Panc1 (cell line): ENCODE data around the gene STRC. TPM values are rescaled to one million over a fixed set of nuclear protein-coding genes. Genes with fewer than 3 reads are reported as not detected.
"Not testable (repeated sequence)": the region's sequence is repeated elsewhere in the genome, so short reads cannot be mapped to it uniquely, and the experiment has no call there.

Experiments
- ATAC-seq: fragments of 200-7000 bp; cut with Tn5 transposase; 2 replicates; pipeline ENCODE4 v1.9.1; 2020; ENCODE audit warnings: mild to moderate bottlenecking, moderate library complexity
- BruUV-seq: library from RNA; stranded (reverse); fragments of 400-500 nt; replicated peaks from 2 replicates; lab custom pipeline; 2021; lab: Mats Ljungman, UMichigan
- CTCF ChIA-PET: fragments of 300-600 bp; sonication (Branson Sonifier 250); formaldehyde crosslinking; loops from one replicate; lab custom pipeline; 2022; ENCODE audit warnings: antibody characterized with exemption; lab: Charles Lee
- POLR2A ChIA-PET: fragments of 300-600 bp; sonication (Branson Sonifier 250); formaldehyde crosslinking; loops from one replicate; lab custom pipeline; 2022; ENCODE audit warnings: antibody characterized with exemption; lab: Charles Lee
- DNase-seq: peaks from one replicate; pipeline ENCODE4 v3.0.0-alpha.2; 2010; ENCODE audit warnings: low read depth, low spot score
- H3K27ac ChIP-seq: 2 replicates; pipeline ENCODE4 v1.5.1; 2011; ENCODE audit warnings: mild to moderate bottlenecking, low read length, inconsistent platforms
- H3K27me3 ChIP-seq: fragments of 200-500 bp; sonication (Bioruptor generic); 2 replicates; pipeline ENCODE4 v1.6.0; 2014; ENCODE audit warnings: low read length, inconsistent platforms; ENCODE audit not compliant: control insufficient read depth, insufficient read depth
- H3K36me3 ChIP-seq: fragments of 200-500 bp; sonication (Bioruptor generic); 2 replicates; pipeline ENCODE4 v1.5.1; 2014; ENCODE audit warnings: inconsistent platforms, mild to moderate bottlenecking, low read length, moderate library complexity; ENCODE audit not compliant: control insufficient read depth, insufficient read depth
- H3K4me1 ChIP-seq: 2 replicates; pipeline ENCODE4 v1.5.1; 2011; ENCODE audit warnings: inconsistent platforms, mild to moderate bottlenecking, low read length, moderate library complexity; ENCODE audit not compliant: control insufficient read depth, insufficient read depth
- H3K4me3 ChIP-seq, 2 experiments: 2 replicates each; pipeline ENCODE4 v1.5.1; 2011 to 2012; ENCODE audit warnings: low read depth in 2 of 2, low read length in 2 of 2, mild to moderate bottlenecking in 2 of 2, inconsistent platforms in 1 of 2, moderate library complexity in 1 of 2
- H3K9me3 ChIP-seq: fragments of 200-500 bp; sonication (Bioruptor generic); 2 replicates; pipeline ENCODE4 v1.5.1; 2014; ENCODE audit warnings: low read depth, mild to moderate bottlenecking, inconsistent platforms, low read length, moderate library complexity; ENCODE audit not compliant: control insufficient read depth, insufficient read depth
- in situ Hi-C: cut with HindIII; loops from 2 replicates; pipeline ENCODE4 v1.10.0; 2016; ENCODE audit warnings: low sequenced_read_pairs, low pct_unique_long_range_greater_than_20kb
- intact Hi-C: fragments of 100-400 bp; cut with micrococcal nuclease; formaldehyde crosslinking; loops from one replicate; pipeline ENCODE4 v1.10.0; 2022; ENCODE audit not compliant: unreplicated experiment
- total RNA-seq: library from RNA; stranded (reverse); gene quantifications from one replicate; pipeline ENCODE4 v1.2.1, GENCODE V29; 2021; ENCODE audit not compliant: unreplicated experiment

The STRC gene
- total RNA-seq, 1 experiment from 2014 or later = not detected

DNA sequence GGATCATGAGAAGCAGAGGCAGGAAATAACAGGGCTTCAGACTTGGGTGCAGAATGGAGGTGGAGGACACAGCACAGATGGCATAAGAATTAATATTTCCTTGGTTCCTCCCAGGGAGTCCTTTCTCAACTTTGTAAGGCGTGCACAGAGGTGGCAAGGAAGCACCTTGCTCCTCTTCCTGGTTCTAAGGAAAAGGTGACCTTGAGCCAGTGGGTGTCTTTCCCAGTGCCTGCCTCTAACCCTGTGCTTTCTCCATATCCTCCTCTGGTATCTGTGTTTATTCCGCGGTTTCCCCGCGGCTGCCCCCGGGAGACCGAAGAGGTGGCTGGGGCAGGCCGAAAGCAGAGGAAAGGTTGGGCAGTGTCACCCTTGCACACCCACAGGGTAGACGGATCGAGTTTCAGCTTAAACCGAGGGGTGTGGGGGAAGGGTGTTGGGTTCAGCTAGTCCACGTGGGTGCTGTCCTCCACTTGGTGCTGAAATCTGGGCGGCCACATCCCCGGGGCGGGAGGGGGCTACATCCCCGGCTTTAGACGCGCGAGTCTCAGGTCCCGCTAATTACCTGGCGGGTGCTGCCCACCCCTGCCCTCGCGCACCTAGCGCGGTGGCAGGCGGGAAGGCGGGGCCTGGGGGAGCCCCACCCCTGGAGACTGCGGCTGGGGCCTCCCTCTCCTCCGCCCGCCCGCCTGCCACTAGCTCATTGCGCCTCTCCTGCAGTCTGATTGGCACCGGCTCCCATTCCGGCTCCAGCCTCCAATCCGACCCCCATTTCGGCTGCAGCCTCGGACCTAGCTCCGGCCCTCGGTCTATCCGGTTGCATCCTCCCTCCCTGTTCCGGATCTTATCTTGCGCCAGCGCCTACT is 25.0 kb downstream of the STRC start, which contains the start of gene CKMT1B:
TSS of gene CKMT1B (plus strand) at position 700 of the 863 bp plus-strand sequence. CDS start 192 bp downstream, outside the sequence.
- DNase-seq, CTCF ChIA-PET, H3K27me3 ChIP-seq, intact Hi-C loops, H3K27ac ChIP-seq, BruUV-seq, H3K4me1 ChIP-seq, H3K4me3 ChIP-seq, H3K9me3 ChIP-seq, H3K36me3 ChIP-seq, in situ Hi-C loops, POLR2A ChIA-PET: not testable (repeated sequence)
- peak; percentile 72 for ATAC-seq

DNA sequence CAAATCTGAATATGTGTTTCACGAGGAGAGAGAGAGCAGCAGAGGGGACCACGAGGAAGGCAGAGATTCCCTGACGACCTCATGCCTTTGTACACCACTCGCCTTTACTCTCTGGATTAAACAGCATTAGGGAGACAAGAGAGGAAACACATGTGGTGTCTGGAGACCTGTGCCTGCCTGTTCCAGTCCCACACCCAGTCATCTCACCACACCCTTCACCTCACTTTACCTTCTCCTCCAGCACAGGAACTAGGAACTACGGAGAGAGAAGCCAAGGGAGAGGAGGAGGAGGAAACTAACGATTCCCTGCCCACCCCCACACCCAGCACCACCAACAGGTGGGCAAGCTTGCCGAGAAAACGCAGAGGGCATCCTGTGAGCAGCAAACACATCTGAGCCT is 25.8 kb downstream of the STRC start:
- H3K27me3 ChIP-seq, H3K36me3 ChIP-seq, ATAC-seq, H3K4me3 ChIP-seq, BruUV-seq, H3K4me1 ChIP-seq, DNase-seq, in situ Hi-C loops, intact Hi-C loops, H3K9me3 ChIP-seq, H3K27ac ChIP-seq, CTCF ChIA-PET, POLR2A ChIA-PET: not testable (repeated sequence)

DNA sequence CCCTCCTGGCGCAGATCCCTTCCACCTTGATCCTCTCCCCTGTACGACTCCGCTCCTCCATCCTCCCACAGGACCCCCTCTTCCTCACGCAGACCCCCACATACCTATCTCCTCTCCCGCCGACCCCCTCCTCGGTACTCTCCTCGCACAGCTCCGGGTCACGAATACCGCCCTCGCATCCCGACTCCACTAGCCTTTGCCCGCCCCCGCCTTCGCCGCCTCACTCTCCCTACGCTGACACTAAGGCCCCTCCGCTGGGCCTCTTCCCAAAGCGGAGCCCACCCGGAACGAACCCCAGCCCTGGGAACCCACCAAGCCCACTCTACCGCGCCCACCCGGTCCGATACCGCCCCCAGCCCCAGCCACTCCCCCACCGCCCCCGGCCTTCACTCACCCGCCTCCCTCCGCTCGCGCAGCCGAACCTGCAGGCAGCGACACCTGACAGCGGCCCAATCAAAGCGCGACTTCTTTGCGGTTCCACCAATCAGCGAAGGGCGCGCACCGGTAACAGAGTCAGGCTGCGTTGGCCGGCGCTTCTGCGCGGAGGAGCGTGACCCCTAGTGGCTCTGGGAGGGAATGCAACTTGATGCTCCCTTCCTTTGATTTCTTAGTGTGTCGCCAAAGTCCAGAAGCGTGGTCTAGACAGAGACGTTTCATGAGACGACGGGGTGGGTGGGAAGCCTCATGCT is 28.7 kb downstream of the STRC start, which contains the start of gene PPIP5K1:
TSS of gene PPIP5K1 (minus strand) at position 431 of the 689 bp plus-strand sequence. CDS start 5,704 bp downstream, outside the sequence.
- intact Hi-C loops, H3K9me3 ChIP-seq, in situ Hi-C loops, H3K27ac ChIP-seq, H3K4me3 ChIP-seq, BruUV-seq, CTCF ChIA-PET, DNase-seq, H3K27me3 ChIP-seq, H3K4me1 ChIP-seq, POLR2A ChIA-PET, H3K36me3 ChIP-seq: not testable (repeated sequence)
- ATAC-seq = peak; percentile 99

DNA sequence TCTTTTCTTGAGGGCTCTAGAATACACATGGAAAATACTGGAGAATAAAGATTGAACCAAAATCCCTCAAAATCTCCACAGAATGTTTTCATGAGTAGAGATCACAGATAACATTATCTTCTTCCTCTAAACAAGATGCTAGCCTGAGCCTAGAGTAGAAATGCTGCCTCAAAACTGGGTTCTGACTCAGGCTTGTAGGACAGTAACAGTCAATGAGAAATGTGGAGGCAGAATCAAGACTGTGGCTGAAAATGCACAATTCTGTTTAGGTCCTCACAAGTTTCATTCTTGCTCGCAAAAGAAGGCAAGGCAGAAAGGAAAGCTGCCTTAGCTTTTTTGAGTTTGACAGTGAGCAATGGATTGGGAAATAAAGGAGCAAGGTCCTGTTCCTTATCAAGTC is 44.0 kb downstream of the STRC start:
- not testable (repeated sequence) for H3K27me3 ChIP-seq, ATAC-seq

DNA sequence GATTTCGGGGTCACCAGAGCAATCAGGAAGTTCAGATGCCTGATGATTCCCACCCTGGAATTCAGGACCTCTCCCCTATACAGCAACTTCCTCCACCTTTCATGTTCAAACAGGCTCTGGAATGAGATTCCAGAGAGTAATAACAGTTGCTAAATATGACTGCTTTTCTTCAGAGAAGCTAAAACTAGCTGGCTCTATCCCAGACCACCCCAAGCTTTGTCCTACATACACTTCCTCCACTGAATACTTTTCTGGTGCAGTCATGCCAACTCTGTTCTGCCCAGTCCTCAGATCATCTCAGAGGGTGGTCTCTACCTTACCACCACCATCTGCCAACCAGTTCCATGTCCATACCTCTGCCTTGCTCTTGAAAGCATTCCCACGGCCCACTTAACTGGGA is 52.0 kb downstream of the STRC start:
- in situ Hi-C loops, H3K4me3 ChIP-seq, intact Hi-C loops, H3K27ac ChIP-seq, H3K36me3 ChIP-seq, POLR2A ChIA-PET, CTCF ChIA-PET, BruUV-seq, ATAC-seq, H3K4me1 ChIP-seq, H3K27me3 ChIP-seq, DNase-seq, H3K9me3 ChIP-seq: not testable (repeated sequence)

More for the DNA sequence above, 44.0 kb downstream of the STRC start:
- POLR2A ChIA-PET, DNase-seq, CTCF ChIA-PET, BruUV-seq, in situ Hi-C loops, H3K4me1 ChIP-seq, intact Hi-C loops, H3K4me3 ChIP-seq, H3K27ac ChIP-seq, H3K9me3 ChIP-seq, H3K36me3 ChIP-seq: not testable (repeated sequence)

DNA sequence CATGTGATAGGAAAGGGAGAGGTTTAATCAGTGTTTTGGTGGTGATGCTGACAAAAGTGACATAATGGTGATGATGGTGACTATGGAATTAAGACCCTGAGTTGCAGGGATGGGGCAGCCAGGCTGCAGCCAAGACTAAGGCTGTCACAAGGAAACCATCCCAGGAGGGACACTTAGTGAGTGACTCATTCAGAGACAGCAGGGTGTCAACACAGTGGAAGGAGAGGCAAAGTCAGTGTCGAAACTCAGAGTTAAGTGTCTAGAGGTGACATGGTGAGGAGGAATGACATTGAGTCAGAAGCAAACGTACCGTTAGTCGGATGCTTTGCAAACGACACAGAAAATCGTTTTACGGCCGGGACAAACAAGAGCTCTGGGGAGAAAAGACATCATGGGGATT is 54.8 kb downstream of the STRC start:
- H3K36me3 ChIP-seq, CTCF ChIA-PET, DNase-seq, H3K9me3 ChIP-seq, H3K4me3 ChIP-seq, H3K27ac ChIP-seq, POLR2A ChIA-PET, H3K27me3 ChIP-seq, ATAC-seq, BruUV-seq, in situ Hi-C loops, H3K4me1 ChIP-seq, intact Hi-C loops: not testable (repeated sequence)

DNA sequence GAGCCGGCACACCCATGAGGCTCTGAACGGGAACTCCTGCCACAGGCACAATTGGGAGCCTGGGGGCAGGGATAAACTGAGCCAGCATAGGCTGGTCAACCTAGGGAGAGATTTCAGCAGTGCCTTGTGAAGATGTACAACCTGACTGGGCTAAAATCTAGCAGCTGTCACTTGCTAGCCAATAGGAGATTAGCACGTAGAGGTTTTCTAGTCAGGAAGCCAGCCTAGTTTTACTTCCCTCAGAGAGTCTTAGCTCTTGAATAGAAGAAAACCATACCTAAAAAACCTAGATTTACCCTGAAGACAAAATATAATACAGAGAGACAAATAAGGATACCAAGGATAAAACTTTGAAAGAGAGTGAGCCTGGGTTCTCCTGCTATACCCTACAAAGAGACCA is 55.8 kb downstream of the STRC start:
- DNase-seq, H3K9me3 ChIP-seq, POLR2A ChIA-PET, H3K4me3 ChIP-seq, H3K27me3 ChIP-seq, intact Hi-C loops, in situ Hi-C loops, ATAC-seq, CTCF ChIA-PET, H3K4me1 ChIP-seq, BruUV-seq, H3K27ac ChIP-seq, H3K36me3 ChIP-seq: not testable (repeated sequence)
